Measurements from ENCODE around the gene ANKRD65.
"Not testable (repeated sequence)": the region's sequence is repeated elsewhere in the genome, so short reads cannot be mapped to it uniquely, and the experiment has no call there.

ANKRD65 gene

GRCh38 chr1:1421147-1421906 is at the start of gene ANKRD65:
TSS of gene ANKRD65 (minus strand) at chr1:1421276. CDS start at chr1:1421005, 271 bp downstream.
- no peak within 1 kb of the TSS for H3K9ac ChIP-seq (ENCODE audit: low read depth, low read length)
- H3K27me3 ChIP-seq (ENCODE audit: control insufficient read depth, insufficient read depth, low read length) = no peaks in the 10 kb centered on the region; the same call in 1 of the 2 replicates
- H3K36me3 ChIP-seq (ENCODE audit: control insufficient read depth, insufficient read depth, low read length) = no peaks in the 10 kb centered on the region
- H3K4me3 ChIP-seq (ENCODE audit: low read depth, low read length) = no peak within 1 kb of the TSS
- no peaks in the 10 kb centered on the region for H3K9me3 ChIP-seq (ENCODE audit: control insufficient read depth, insufficient read depth, low read length)
- peak within 1 kb of the TSS; percentile 9 for H3K27ac ChIP-seq (ENCODE audit: low read depth, low read length)
- H3K4me1 ChIP-seq (ENCODE audit: control insufficient read depth, insufficient read depth, low read length) = peaks cover 19% of the 10 kb centered on the region; the same call in 1 of the 2 replicates

GRCh38 chr1:1468196-1468985 is 47.3 kb upstream of the ANKRD65 start:
- H3K36me3 ChIP-seq (ENCODE audit: control insufficient read depth, insufficient read depth, low read length); H3K27me3 ChIP-seq (ENCODE audit: control insufficient read depth, insufficient read depth, low read length); H3K4me1 ChIP-seq (ENCODE audit: control insufficient read depth, insufficient read depth, low read length); H3K4me3 ChIP-seq (ENCODE audit: low read depth, low read length); H3K9ac ChIP-seq (ENCODE audit: low read depth, low read length); H3K27ac ChIP-seq (ENCODE audit: low read depth, low read length); H3K9me3 ChIP-seq (ENCODE audit: control insufficient read depth, insufficient read depth, low read length): not testable (repeated sequence)

- Histone ChIP-seq H3K27me3 (ENCODE audit: control insufficient read depth, insufficient read depth, low read length) (no peaks in the 10 kb centered on the region), H3K9ac (ENCODE audit: low read depth, low read length) (no peak overlapping the region), H3K9me3 (ENCODE audit: control insufficient read depth, insufficient read depth, low read length) (no peaks in the 10 kb centered on the region; the same call in 1 of the 2 replicates), H3K36me3 (ENCODE audit: control insufficient read depth, insufficient read depth, low read length) (no peaks in the 10 kb centered on the region), H3K4me1 (ENCODE audit: control insufficient read depth, insufficient read depth, low read length) (no peaks in the 10 kb centered on the region), H3K27ac (ENCODE audit: low read depth, low read length) (no peak overlapping the region), H3K4me3 (ENCODE audit: low read depth, low read length) (no peak overlapping the region)
Observed at GRCh38 chr1:1463312-1463711, 42.2 kb upstream of the ANKRD65 start.

GRCh38 chr1:1462318-1462966 is 41.4 kb upstream of the ANKRD65 start:
- no peak overlapping the region for H3K4me3 ChIP-seq (ENCODE audit: low read depth, low read length)
- no peaks in the 10 kb centered on the region for H3K4me1 ChIP-seq (ENCODE audit: control insufficient read depth, insufficient read depth, low read length)
- H3K9ac ChIP-seq (ENCODE audit: low read depth, low read length) = no peak overlapping the region
- H3K27ac ChIP-seq (ENCODE audit: low read depth, low read length) = no peak overlapping the region
- H3K27me3 ChIP-seq (ENCODE audit: control insufficient read depth, insufficient read depth, low read length) = no peaks in the 10 kb centered on the region
- no peaks in the 10 kb centered on the region for H3K36me3 ChIP-seq (ENCODE audit: control insufficient read depth, insufficient read depth, low read length)
- no peaks in the 10 kb centered on the region; the same call in 1 of the 2 replicates for H3K9me3 ChIP-seq (ENCODE audit: control insufficient read depth, insufficient read depth, low read length)

- no peaks in the 10 kb centered on the region for H3K36me3 ChIP-seq (ENCODE audit: control insufficient read depth, insufficient read depth, low read length)
- no peaks in the 10 kb centered on the region; the same call in 1 of the 2 replicates for H3K9me3 ChIP-seq (ENCODE audit: control insufficient read depth, insufficient read depth, low read length)
- H3K4me3 ChIP-seq (ENCODE audit: low read depth, low read length) = no peak overlapping the region
- H3K9ac ChIP-seq (ENCODE audit: low read depth, low read length) = no peak overlapping the region
- no peak overlapping the region for H3K27ac ChIP-seq (ENCODE audit: low read depth, low read length)
- no peaks in the 10 kb centered on the region for H3K4me1 ChIP-seq (ENCODE audit: control insufficient read depth, insufficient read depth, low read length)
- no peaks in the 10 kb centered on the region for H3K27me3 ChIP-seq (ENCODE audit: control insufficient read depth, insufficient read depth, low read length)
Observed at GRCh38 chr1:1461721-1462317, 40.7 kb upstream of the ANKRD65 start.

- Histone ChIP-seq H3K4me1 (ENCODE audit: control insufficient read depth, insufficient read depth, low read length) (no peaks in the 10 kb centered on the region), H3K27ac (ENCODE audit: low read depth, low read length) (no peak overlapping the region), H3K9me3 (ENCODE audit: control insufficient read depth, insufficient read depth, low read length) (no peaks in the 10 kb centered on the region; the same call in 1 of the 2 replicates), H3K4me3 (ENCODE audit: low read depth, low read length) (no peak overlapping the region), H3K9ac (ENCODE audit: low read depth, low read length) (no peak overlapping the region), H3K36me3 (ENCODE audit: control insufficient read depth, insufficient read depth, low read length) (no peaks in the 10 kb centered on the region), H3K27me3 (ENCODE audit: control insufficient read depth, insufficient read depth, low read length) (no peaks in the 10 kb centered on the region)
Observed at GRCh38 chr1:1460540-1461130, 39.6 kb upstream of the ANKRD65 start.

- not testable (repeated sequence) for H3K4me1 ChIP-seq (ENCODE audit: control insufficient read depth, insufficient read depth, low read length); H3K27ac ChIP-seq (ENCODE audit: low read depth, low read length)
Observed at GRCh38 chr1:1459711-1460110, 38.6 kb upstream of the ANKRD65 start.

GRCh38 chr1:1459156-1459555 is 38.1 kb upstream of the ANKRD65 start:
- H3K9me3 ChIP-seq (ENCODE audit: control insufficient read depth, insufficient read depth, low read length); H3K27ac ChIP-seq (ENCODE audit: low read depth, low read length); H3K4me3 ChIP-seq (ENCODE audit: low read depth, low read length); H3K4me1 ChIP-seq (ENCODE audit: control insufficient read depth, insufficient read depth, low read length); H3K27me3 ChIP-seq (ENCODE audit: control insufficient read depth, insufficient read depth, low read length); H3K9ac ChIP-seq (ENCODE audit: low read depth, low read length); H3K36me3 ChIP-seq (ENCODE audit: control insufficient read depth, insufficient read depth, low read length): not testable (repeated sequence)

More at GRCh38 chr1:1459711-1460110, 38.6 kb upstream of the ANKRD65 start:
- H3K27me3 ChIP-seq (ENCODE audit: control insufficient read depth, insufficient read depth, low read length); H3K9me3 ChIP-seq (ENCODE audit: control insufficient read depth, insufficient read depth, low read length); H3K4me3 ChIP-seq (ENCODE audit: low read depth, low read length); H3K36me3 ChIP-seq (ENCODE audit: control insufficient read depth, insufficient read depth, low read length); H3K9ac ChIP-seq (ENCODE audit: low read depth, low read length): not testable (repeated sequence)

- H3K27ac ChIP-seq (ENCODE audit: low read depth, low read length); H3K9me3 ChIP-seq (ENCODE audit: control insufficient read depth, insufficient read depth, low read length); H3K4me3 ChIP-seq (ENCODE audit: low read depth, low read length); H3K9ac ChIP-seq (ENCODE audit: low read depth, low read length); H3K4me1 ChIP-seq (ENCODE audit: control insufficient read depth, insufficient read depth, low read length); H3K36me3 ChIP-seq (ENCODE audit: control insufficient read depth, insufficient read depth, low read length); H3K27me3 ChIP-seq (ENCODE audit: control insufficient read depth, insufficient read depth, low read length): not testable (repeated sequence)
Observed at GRCh38 chr1:1456683-1457255, 35.7 kb upstream of the ANKRD65 start.

- not testable (repeated sequence) for H3K9me3 ChIP-seq (ENCODE audit: control insufficient read depth, insufficient read depth, low read length); H3K36me3 ChIP-seq (ENCODE audit: control insufficient read depth, insufficient read depth, low read length); H3K27ac ChIP-seq (ENCODE audit: low read depth, low read length); H3K27me3 ChIP-seq (ENCODE audit: control insufficient read depth, insufficient read depth, low read length); H3K4me3 ChIP-seq (ENCODE audit: low read depth, low read length); H3K4me1 ChIP-seq (ENCODE audit: control insufficient read depth, insufficient read depth, low read length); H3K9ac ChIP-seq (ENCODE audit: low read depth, low read length)
Observed at GRCh38 chr1:1455934-1456333, 34.9 kb upstream of the ANKRD65 start.
